A673 (cell line): ENCODE measurements around the gene HMOX1. TPM values are rescaled to one million over a fixed set of nuclear protein-coding genes. Genes with fewer than 3 reads are reported as not detected.

ENCODE experiments used
- BruUV-seq: library from RNA; stranded (reverse); fragments of 400-500 nt; replicated peaks from 2 replicates; lab custom pipeline; 2021; lab: Mats Ljungman, UMichigan
- CTCF ChIA-PET: fragments of 300-600 bp; sonication (Branson Sonifier 250); formaldehyde crosslinking; loops from one replicate; lab custom pipeline; 2022; ENCODE audit warnings: antibody characterized with exemption; lab: Charles Lee
- POLR2A ChIA-PET: fragments of 300-600 bp; sonication (Branson Sonifier 250); formaldehyde crosslinking; loops from one replicate; lab custom pipeline; 2022; ENCODE audit warnings: antibody characterized with exemption; ENCODE audit not compliant: low non-redundant PET; lab: Charles Lee
- DNase-seq: peaks from one replicate; pipeline ENCODE4 v3.0.0-alpha.2; 2015; ENCODE audit warnings: low spot score
- H3K27ac ChIP-seq: fragments of 200-600 bp; sonication (generic); 2 replicates; pipeline ENCODE4 v1.5.1; 2016; ENCODE audit warnings: mixed run types, low read depth, mild to moderate bottlenecking, mixed read lengths, antibody characterized with exemption, low read length; ENCODE audit not compliant: poor library complexity, severe bottlenecking
- H3K27me3 ChIP-seq: fragments of 200-600 bp; sonication (generic); replicated peaks from 2 replicates; pipeline ENCODE4 v1.6.1; 2017; ENCODE audit warnings: mixed run types, low read depth, mild to moderate bottlenecking, mixed read lengths, antibody characterized with exemption, low read length; ENCODE audit not compliant: insufficient read depth, poor library complexity
- H3K36me3 ChIP-seq: fragments of 200-600 bp; sonication (generic); 2 replicates; pipeline ENCODE4 v1.6.1; 2016; ENCODE audit warnings: mixed run types, mild to moderate bottlenecking, mixed read lengths, antibody characterized with exemption, low read length; ENCODE audit not compliant: insufficient read depth, poor library complexity, severe bottlenecking
- H3K4me1 ChIP-seq: fragments of 200-600 bp; sonication (generic); 2 replicates; pipeline ENCODE4 v1.6.1; 2017; ENCODE audit warnings: mixed run types, mild to moderate bottlenecking, mixed read lengths, antibody characterized with exemption, low read length; ENCODE audit not compliant: insufficient read depth, poor library complexity, severe bottlenecking
- H3K4me3 ChIP-seq: fragments of 200-600 bp; sonication (generic); 2 replicates; pipeline ENCODE4 v1.5.1; 2016; ENCODE audit warnings: low read depth, mixed run types, mild to moderate bottlenecking, mixed read lengths, low read length; ENCODE audit not compliant: poor library complexity, severe bottlenecking
- H3K9me3 ChIP-seq: fragments of 200-600 bp; sonication (generic); 2 replicates; pipeline ENCODE4 v1.6.1; 2016; ENCODE audit warnings: mixed run types, low read depth, mild to moderate bottlenecking, mixed read lengths, antibody characterized with exemption, low read length; ENCODE audit not compliant: poor library complexity, severe bottlenecking
- CTCF ChIP-seq: fragments of 300-800, 200-600 bp; sonication (generic); conservative IDR thresholded peaks from 2 replicates; pipeline ENCODE4 v1.5.1; 2017; ENCODE audit warnings: low read depth, mild to moderate bottlenecking, antibody characterized with exemption, low read length, moderate library complexity, mixed read lengths
- EZH2 ChIP-seq: fragments of 200-600 bp; sonication (generic); IDR thresholded peaks from 2 replicates; pipeline ENCODE4 v1.6.1; 2017; ENCODE audit warnings: borderline replicate concordance, low read depth, mild to moderate bottlenecking, mixed read lengths, antibody characterized with exemption, low read length; ENCODE audit not compliant: poor library complexity, severe bottlenecking
- intact Hi-C: fragments of 100-400 bp; cut with micrococcal nuclease; formaldehyde crosslinking; loops from one replicate; pipeline ENCODE4 v1.10.0; 2022; ENCODE audit not compliant: unreplicated experiment
- total RNA-seq: library from RNA; stranded (reverse); gene quantifications from 2 replicates; pipeline ENCODE4 v1.2.3, GENCODE V29; 2021

Gene HMOX1
- total RNA-seq, 1 experiment from 2014 or later: 2.5 TPM

- Histone ChIP-seq H3K27ac (no peak overlapping the region), H3K27me3 (no peaks in the 10 kb centered on the region), H3K9me3 (no peaks in the 10 kb centered on the region), H3K4me1 (peaks cover 24% of the 10 kb centered on the region), H3K36me3 (peaks cover 25% of the 10 kb centered on the region), H3K4me3 (no peak overlapping the region)
- CTCF ChIA-PET: no interaction called here
- POLR2A ChIA-PET: no interaction called here
- DNase-seq: no peak
- no TSS peak for BruUV-seq
- TF ChIP-seq CTCF (no peak), EZH2 (no peak)
- intact Hi-C loops: no loop called here
Observed at GRCh38 chr22:35398591-35398973, 17.7 kb downstream of the HMOX1 start.

- peak overlapping the region; percentile 99 for H3K27ac ChIP-seq
- intact Hi-C loops: no loop called here
- TSS peak; percentile 99 for BruUV-seq
- ChIA-PET CTCF (no interaction called here), POLR2A (no interaction called here)
- DNase-seq: peak; percentile 16
- H3K9me3 ChIP-seq: no peaks in the 10 kb centered on the region
- H3K4me3 ChIP-seq: peak overlapping the region; percentile 99
- H3K4me1 ChIP-seq: peaks cover 24% of the 10 kb centered on the region
- TF ChIP-seq CTCF (no peak), EZH2 (no peak)
- H3K27me3 ChIP-seq: no peaks in the 10 kb centered on the region
- peaks cover 32% of the 10 kb centered on the region for H3K36me3 ChIP-seq
Observed at GRCh38 chr22:35399114-35399677, 18.3 kb downstream of the HMOX1 start.

- Histone ChIP-seq H3K27ac (peak within 1 kb of the TSS; percentile 99), H3K9me3 (no peaks in the 10 kb centered on the region), H3K27me3 (no peaks in the 10 kb centered on the region), H3K4me3 (peak within 1 kb of the TSS; percentile 99), H3K4me1 (peaks cover 24% of the 10 kb centered on the region), H3K36me3 (peaks cover 38% of the 10 kb centered on the region)
- POLR2A ChIA-PET: no interaction called here
- intact Hi-C loops: no loop called here
- CTCF ChIA-PET: no interaction called here
- peak; percentile 99 for DNase-seq
- TF ChIP-seq EZH2 (no peak), CTCF (no peak)
- no TSS peak for BruUV-seq
Observed at GRCh38 chr22:35399678-35400500, 19.0 kb downstream of the HMOX1 start, which contains the start of gene MCM5. TSS of gene MCM5 (plus strand) at chr22:35400140. CDS start at chr22:35400439, 299 bp downstream.
